Measurements from ENCODE around the gene APBA3.

Gene APBA3

GRCh38 chr19:3784607-3785450, 23.3 kb upstream of the APBA3 start:
- Mint-ChIP-seq H3K9me3 (peaks cover 22% of the 10 kb centered on the region), H3K36me3 (ENCODE audit: low read depth) (peaks cover 5% of the 10 kb centered on the region), H3K4me1 (no peaks in the 10 kb centered on the region), H3K4me3 (peak overlapping the region; percentile 57), H3K27ac (no peak overlapping the region), H3K27me3 (ENCODE audit: low read depth, poor library complexity) (peaks cover 79% of the 10 kb centered on the region)
- DNase-seq, result no peak
- no peak for TF ChIP-seq CTCF (IDR thresholded peaks at IDR 0.05)

GRCh38 chr19:3783660-3784584, 22.4 kb upstream of the APBA3 start:
- peaks cover 22% of the 10 kb centered on the region for H3K9me3 Mint-ChIP-seq
- H3K36me3 Mint-ChIP-seq (ENCODE audit: low read depth), result peaks cover 5% of the 10 kb centered on the region
- no peaks in the 10 kb centered on the region for H3K4me1 Mint-ChIP-seq
- peak; percentile 34 for TF ChIP-seq CTCF (IDR thresholded peaks at IDR 0.05)
- peaks cover 70% of the 10 kb centered on the region for H3K27me3 Mint-ChIP-seq (ENCODE audit: low read depth, poor library complexity)
- no peak for DNase-seq
- H3K4me3 Mint-ChIP-seq, result peak overlapping the region; percentile 57
- no peak overlapping the region for H3K27ac Mint-ChIP-seq

- no peak for TF ChIP-seq CTCF (IDR thresholded peaks at IDR 0.05)
- peaks cover 22% of the 10 kb centered on the region for H3K9me3 Mint-ChIP-seq
- DNase-seq, result no peak
- peaks cover 60% of the 10 kb centered on the region for H3K27me3 Mint-ChIP-seq (ENCODE audit: low read depth, poor library complexity)
- H3K36me3 Mint-ChIP-seq (ENCODE audit: low read depth), result peaks cover 5% of the 10 kb centered on the region
- no peaks in the 10 kb centered on the region for H3K4me1 Mint-ChIP-seq
- no peak overlapping the region for H3K4me3 Mint-ChIP-seq
- H3K27ac Mint-ChIP-seq, result no peak overlapping the region
Observed at GRCh38 chr19:3782903-3783302, 21.4 kb upstream of the APBA3 start.

- H3K4me3 Mint-ChIP-seq, result no peak overlapping the region
Observed at GRCh38 chr19:3782330-3782729, 20.8 kb upstream of the APBA3 start.

GRCh38 chr19:3781603-3782002, 20.1 kb upstream of the APBA3 start:
- H3K27me3 Mint-ChIP-seq (ENCODE audit: low read depth, poor library complexity), result peaks cover 53% of the 10 kb centered on the region
- no peak overlapping the region for H3K4me3 Mint-ChIP-seq
- H3K36me3 Mint-ChIP-seq (ENCODE audit: low read depth), result peaks cover 5% of the 10 kb centered on the region
- H3K4me1 Mint-ChIP-seq, result no peaks in the 10 kb centered on the region
- no peak for DNase-seq
- no peak overlapping the region for H3K27ac Mint-ChIP-seq
- peaks cover 22% of the 10 kb centered on the region for H3K9me3 Mint-ChIP-seq
- no peak for TF ChIP-seq CTCF (IDR thresholded peaks at IDR 0.05)

More at GRCh38 chr19:3782330-3782729, 20.8 kb upstream of the APBA3 start:
- H3K4me1 Mint-ChIP-seq, result no peaks in the 10 kb centered on the region
- H3K36me3 Mint-ChIP-seq (ENCODE audit: low read depth), result peaks cover 5% of the 10 kb centered on the region
- peaks cover 22% of the 10 kb centered on the region for H3K9me3 Mint-ChIP-seq
- no peak overlapping the region for H3K27ac Mint-ChIP-seq
- peaks cover 56% of the 10 kb centered on the region for H3K27me3 Mint-ChIP-seq (ENCODE audit: low read depth, poor library complexity)
- no peak for DNase-seq
- no peak for TF ChIP-seq CTCF (IDR thresholded peaks at IDR 0.05)
